SK-N-SH (cell line): ENCODE data around the gene HBP1.

Experiments
- TF ChIP-seq, protein P1 (sequence below): IDR thresholded peaks from 2 replicates; pipeline ENCODE4 v1.6.1; 2012; ENCODE audit warnings: mild to moderate bottlenecking, low read depth, low read length, moderate library complexity
- TF ChIP-seq, protein P2 (sequence below): fragments of 200-600 bp; sonication (generic); IDR thresholded peaks from 2 replicates; pipeline ENCODE4 v1.6.1; 2017; ENCODE audit warnings: antibody characterized with exemption, mild to moderate bottlenecking, moderate library complexity

DNA sequence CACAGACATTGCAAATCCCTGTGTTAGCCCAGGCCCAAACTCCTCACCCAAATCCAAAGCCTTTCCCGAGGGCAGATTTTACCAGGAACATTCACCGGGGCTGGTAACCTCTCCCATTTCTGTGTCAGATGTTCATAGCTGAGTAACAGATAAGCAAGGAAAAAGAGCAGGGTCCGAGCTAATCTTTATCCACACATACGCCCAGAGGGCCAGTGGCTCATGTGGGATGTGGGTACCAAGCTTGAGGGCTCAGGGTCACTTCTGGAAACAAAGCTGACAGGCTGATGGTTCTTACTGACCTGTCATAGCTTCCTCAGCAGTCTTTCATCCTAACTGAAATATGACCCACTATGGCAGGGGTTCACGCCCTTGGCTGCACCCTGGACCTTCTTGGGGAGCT, 39.8 kb downstream of the HBP1 start:
- TF ChIP-seq, protein P1, sequence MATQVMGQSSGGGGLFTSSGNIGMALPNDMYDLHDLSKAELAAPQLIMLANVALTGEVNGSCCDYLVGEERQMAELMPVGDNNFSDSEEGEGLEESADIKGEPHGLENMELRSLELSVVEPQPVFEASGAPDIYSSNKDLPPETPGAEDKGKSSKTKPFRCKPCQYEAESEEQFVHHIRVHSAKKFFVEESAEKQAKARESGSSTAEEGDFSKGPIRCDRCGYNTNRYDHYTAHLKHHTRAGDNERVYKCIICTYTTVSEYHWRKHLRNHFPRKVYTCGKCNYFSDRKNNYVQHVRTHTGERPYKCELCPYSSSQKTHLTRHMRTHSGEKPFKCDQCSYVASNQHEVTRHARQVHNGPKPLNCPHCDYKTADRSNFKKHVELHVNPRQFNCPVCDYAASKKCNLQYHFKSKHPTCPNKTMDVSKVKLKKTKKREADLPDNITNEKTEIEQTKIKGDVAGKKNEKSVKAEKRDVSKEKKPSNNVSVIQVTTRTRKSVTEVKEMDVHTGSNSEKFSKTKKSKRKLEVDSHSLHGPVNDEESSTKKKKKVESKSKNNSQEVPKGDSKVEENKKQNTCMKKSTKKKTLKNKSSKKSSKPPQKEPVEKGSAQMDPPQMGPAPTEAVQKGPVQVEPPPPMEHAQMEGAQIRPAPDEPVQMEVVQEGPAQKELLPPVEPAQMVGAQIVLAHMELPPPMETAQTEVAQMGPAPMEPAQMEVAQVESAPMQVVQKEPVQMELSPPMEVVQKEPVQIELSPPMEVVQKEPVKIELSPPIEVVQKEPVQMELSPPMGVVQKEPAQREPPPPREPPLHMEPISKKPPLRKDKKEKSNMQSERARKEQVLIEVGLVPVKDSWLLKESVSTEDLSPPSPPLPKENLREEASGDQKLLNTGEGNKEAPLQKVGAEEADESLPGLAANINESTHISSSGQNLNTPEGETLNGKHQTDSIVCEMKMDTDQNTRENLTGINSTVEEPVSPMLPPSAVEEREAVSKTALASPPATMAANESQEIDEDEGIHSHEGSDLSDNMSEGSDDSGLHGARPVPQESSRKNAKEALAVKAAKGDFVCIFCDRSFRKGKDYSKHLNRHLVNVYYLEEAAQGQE: no peak
- TF ChIP-seq, protein P2, sequence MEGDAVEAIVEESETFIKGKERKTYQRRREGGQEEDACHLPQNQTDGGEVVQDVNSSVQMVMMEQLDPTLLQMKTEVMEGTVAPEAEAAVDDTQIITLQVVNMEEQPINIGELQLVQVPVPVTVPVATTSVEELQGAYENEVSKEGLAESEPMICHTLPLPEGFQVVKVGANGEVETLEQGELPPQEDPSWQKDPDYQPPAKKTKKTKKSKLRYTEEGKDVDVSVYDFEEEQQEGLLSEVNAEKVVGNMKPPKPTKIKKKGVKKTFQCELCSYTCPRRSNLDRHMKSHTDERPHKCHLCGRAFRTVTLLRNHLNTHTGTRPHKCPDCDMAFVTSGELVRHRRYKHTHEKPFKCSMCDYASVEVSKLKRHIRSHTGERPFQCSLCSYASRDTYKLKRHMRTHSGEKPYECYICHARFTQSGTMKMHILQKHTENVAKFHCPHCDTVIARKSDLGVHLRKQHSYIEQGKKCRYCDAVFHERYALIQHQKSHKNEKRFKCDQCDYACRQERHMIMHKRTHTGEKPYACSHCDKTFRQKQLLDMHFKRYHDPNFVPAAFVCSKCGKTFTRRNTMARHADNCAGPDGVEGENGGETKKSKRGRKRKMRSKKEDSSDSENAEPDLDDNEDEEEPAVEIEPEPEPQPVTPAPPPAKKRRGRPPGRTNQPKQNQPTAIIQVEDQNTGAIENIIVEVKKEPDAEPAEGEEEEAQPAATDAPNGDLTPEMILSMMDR: no peak
